ENCODE data around the gene LDB3. TPM values are rescaled to one million over a fixed set of nuclear protein-coding genes. Genes with fewer than 3 reads are reported as not detected.

Gene LDB3
- total RNA-seq, 3 donors from 2014 or later = 0.96 to 22.7 (median 3.2) TPM

DNA sequence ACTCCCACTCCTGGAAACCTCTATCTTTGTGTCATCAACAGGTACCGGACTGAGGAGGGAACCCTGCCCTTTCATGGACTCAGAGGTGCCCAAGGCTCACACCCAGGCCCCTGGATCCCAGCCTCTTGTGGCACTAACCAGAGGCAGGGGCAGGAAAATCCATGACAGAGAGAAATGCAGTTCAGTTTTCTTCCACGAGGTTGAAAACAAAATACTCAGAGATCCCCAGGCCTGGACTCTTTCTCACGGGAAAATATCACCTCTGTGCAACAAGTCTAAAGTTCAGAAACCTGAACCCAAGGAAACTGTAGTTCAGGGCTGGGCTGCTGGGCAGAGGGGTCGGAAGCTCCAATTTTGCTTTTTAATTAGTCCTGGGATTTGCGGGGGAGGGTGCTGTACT lies 35.4 kb upstream of the LDB3 start:
- Histone ChIP-seq H3K4me1 (ENCODE audit: low read depth) (peaks cover 4% of the 10 kb centered on the region), H3K9me3 (no peaks in the 10 kb centered on the region), H3K4me3 (no peak overlapping the region), H3K36me3 (ENCODE audit: low read depth) (no peaks in the 10 kb centered on the region)
- intact Hi-C loops (cut with DNase I, micrococcal nuclease) = no loop called here
- TF ChIP-seq, protein P1, sequence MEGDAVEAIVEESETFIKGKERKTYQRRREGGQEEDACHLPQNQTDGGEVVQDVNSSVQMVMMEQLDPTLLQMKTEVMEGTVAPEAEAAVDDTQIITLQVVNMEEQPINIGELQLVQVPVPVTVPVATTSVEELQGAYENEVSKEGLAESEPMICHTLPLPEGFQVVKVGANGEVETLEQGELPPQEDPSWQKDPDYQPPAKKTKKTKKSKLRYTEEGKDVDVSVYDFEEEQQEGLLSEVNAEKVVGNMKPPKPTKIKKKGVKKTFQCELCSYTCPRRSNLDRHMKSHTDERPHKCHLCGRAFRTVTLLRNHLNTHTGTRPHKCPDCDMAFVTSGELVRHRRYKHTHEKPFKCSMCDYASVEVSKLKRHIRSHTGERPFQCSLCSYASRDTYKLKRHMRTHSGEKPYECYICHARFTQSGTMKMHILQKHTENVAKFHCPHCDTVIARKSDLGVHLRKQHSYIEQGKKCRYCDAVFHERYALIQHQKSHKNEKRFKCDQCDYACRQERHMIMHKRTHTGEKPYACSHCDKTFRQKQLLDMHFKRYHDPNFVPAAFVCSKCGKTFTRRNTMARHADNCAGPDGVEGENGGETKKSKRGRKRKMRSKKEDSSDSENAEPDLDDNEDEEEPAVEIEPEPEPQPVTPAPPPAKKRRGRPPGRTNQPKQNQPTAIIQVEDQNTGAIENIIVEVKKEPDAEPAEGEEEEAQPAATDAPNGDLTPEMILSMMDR (IDR thresholded peaks at IDR 0.05) = no peak
- ATAC-seq (peak; percentile 7), DNase-seq (no peak)

DNA sequence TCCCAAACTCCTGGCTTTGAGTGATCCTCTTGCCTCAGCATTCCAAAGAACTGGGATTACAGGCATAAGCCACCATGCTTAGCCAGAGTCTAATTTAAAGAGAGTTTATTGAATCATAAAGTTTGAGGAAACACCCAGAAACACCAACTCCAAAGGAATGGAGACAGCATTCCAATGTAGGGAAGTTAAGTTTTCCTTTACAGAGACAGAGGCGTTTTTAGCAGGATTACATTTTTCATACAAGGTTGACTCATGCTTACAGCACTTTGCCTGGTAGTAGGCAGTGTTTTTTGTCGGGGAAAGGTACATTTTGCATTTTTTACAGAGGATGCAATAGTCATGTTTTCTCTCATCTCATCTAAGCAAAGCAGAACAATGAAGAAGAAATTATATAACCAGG lies 32.9 kb upstream of the LDB3 start:
- H3K4me1 ChIP-seq (ENCODE audit: low read depth) = peaks cover 4% of the 10 kb centered on the region
- intact Hi-C loops (cut with DNase I, micrococcal nuclease) = no loop called here
- H3K4me3 ChIP-seq = no peak overlapping the region
- no peaks in the 10 kb centered on the region for H3K9me3 ChIP-seq
- H3K36me3 ChIP-seq (ENCODE audit: low read depth) = no peaks in the 10 kb centered on the region
- TF ChIP-seq, protein P1 (IDR thresholded peaks at IDR 0.05) = no peak
- DNase-seq = no peak
- ATAC-seq = peak; percentile 60

DNA sequence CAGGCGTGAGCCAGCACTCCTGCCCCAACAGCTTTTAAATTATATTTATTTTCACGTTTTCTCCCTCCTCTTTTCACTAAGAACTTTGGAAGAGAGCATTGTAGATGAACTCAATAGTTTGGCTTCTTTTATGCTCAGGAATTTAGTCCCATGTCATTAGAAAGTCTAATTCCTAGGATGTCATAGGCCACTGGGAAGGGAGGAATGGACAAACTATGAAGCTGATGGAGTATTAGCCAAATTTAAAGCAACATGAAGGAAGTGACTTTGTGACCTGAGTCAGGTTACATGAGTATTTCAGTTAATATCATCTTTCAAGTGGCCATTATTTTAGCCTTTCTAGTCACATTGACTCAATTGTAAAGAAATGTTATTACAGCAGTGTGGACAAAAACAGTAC lies 32.0 kb upstream of the LDB3 start:
- Histone ChIP-seq H3K36me3 (ENCODE audit: low read depth) (no peaks in the 10 kb centered on the region), H3K9me3 (no peaks in the 10 kb centered on the region), H3K4me3 (no peak overlapping the region), H3K4me1 (ENCODE audit: low read depth) (peaks cover 4% of the 10 kb centered on the region)
- TF ChIP-seq, protein P1 (IDR thresholded peaks at IDR 0.05) = no peak
- DNase-seq = no peak
- intact Hi-C loops (cut with DNase I, micrococcal nuclease) = no loop called here
- ATAC-seq = no peak

DNA sequence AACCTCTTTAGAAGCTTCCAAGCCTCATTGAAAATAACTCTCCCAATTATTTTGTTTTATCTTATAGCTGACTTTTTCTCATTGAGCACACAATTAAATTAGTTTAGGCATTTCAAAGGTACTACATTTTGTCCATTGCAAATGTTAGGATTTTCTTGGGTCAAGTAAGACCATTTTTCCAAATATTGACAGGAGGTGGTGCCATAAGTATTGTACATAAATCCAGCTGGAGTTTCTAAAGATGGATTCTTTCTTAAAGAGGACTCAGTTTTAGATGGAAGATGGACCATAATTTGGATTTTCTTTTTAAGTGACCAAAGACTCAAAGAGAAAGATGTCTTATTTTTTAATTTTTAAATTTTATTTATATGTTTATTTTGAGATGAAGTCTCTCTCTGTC lies 26.3 kb upstream of the LDB3 start:
- no peak for DNase-seq
- intact Hi-C loops (cut with DNase I, micrococcal nuclease) = no loop called here
- Histone ChIP-seq H3K9me3 (no peaks in the 10 kb centered on the region), H3K4me1 (ENCODE audit: low read depth) (no peaks in the 10 kb centered on the region), H3K36me3 (ENCODE audit: low read depth) (no peaks in the 10 kb centered on the region), H3K4me3 (no peak overlapping the region)
- TF ChIP-seq, protein P1 (IDR thresholded peaks at IDR 0.05) = no peak
- no peak for ATAC-seq

DNA sequence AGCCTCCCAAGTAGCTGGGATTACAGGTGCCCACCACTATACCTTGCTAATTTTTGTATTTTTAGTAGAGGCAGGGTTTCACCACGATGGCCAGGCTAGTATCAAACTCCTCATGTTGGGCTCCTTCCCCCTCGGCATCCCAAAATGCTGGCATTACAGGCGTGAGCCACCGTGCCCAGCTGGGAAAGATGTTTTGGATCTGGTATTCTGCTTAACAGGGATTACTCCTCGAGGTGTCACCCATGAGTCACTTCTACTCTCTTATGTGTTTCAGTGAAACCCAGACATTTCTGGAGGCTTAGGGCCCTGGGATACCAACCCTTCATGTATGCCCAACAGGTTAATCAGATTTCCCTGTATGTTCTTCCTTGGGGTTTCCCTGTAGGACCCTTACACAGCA lies 25.8 kb upstream of the LDB3 start:
- intact Hi-C loops (cut with DNase I, micrococcal nuclease) = no loop called here
- ATAC-seq = no peak
- Histone ChIP-seq H3K4me1 (ENCODE audit: low read depth) (no peaks in the 10 kb centered on the region), H3K9me3 (no peaks in the 10 kb centered on the region), H3K4me3 (no peak overlapping the region), H3K36me3 (ENCODE audit: low read depth) (no peaks in the 10 kb centered on the region)
- DNase-seq = no peak
- TF ChIP-seq, protein P1 (IDR thresholded peaks at IDR 0.05) = no peak

DNA sequence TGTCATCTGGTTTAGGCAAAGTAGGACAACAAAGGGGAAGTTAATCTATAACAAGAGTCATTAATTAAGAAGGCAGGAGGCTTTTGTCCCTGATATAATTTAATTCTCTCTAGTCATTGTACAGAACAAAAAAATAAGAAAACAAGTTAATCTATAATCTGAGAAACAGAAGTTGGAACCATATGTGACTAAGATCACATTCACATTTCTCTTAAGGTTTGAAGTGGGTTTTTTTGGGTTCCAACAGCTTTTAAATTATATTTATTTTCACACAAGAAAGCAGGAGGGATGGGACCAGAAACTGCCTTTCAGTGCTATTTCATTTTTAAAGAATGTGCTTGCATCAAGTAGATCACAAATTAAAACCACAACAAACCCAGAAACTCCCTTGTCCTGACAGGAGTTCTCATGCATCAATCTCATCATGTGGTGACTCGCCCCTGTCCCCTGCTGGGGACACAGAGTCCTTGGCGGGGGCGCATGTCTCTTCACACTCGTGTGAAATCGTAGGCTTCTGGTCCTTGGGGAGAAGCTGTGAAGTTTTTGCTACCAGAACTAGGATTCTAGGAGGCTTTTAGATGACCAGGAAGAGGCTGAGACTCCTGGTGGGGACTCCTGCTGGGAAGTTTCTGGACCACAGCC lies 24.0 kb upstream of the LDB3 start:
- DNase-seq (no peak), ATAC-seq (no peak)
- intact Hi-C loops (cut with DNase I, micrococcal nuclease) = no loop called here
- no peak overlapping the region for H3K4me3 ChIP-seq
- TF ChIP-seq, protein P1 (IDR thresholded peaks at IDR 0.05) = no peak
- no peaks in the 10 kb centered on the region for H3K9me3 ChIP-seq
- H3K36me3 ChIP-seq (ENCODE audit: low read depth) = no peaks in the 10 kb centered on the region
- H3K4me1 ChIP-seq (ENCODE audit: low read depth) = peaks cover 7% of the 10 kb centered on the region
